ENCODE results near the gene VPS45. TPM values are rescaled to one million over a fixed set of nuclear protein-coding genes. Genes with fewer than 3 reads are reported as not detected.

Gene VPS45
- total RNA-seq, 2 experiments from 2014 or later = 19.4 to 22.8 TPM

GRCh38 chr1:150094734-150095265, 27.2 kb downstream of the VPS45 start:
- Mint-ChIP-seq H3K36me3 (ENCODE audit: low read depth) (peaks cover 20% of the 10 kb centered on the region), H3K27ac (no peak overlapping the region), H3K27me3 (no peaks in the 10 kb centered on the region), H3K4me1 (ENCODE audit: low read depth) (peaks cover 15% of the 10 kb centered on the region), H3K4me3 (no peak overlapping the region), H3K9me3 (no peaks in the 10 kb centered on the region)
- no peak for DNase-seq
- intact Hi-C loops (cut with micrococcal nuclease) = no loop called here
- no peak for TF ChIP-seq CTCF (IDR thresholded peaks at IDR 0.05)
- ChIA-PET CTCF (interaction anchor here (1.2 to 1.6 kb wide), 2 partner anchors 93 to 132 kb away, joined by 5 to 7 read pairs; no protein-coding TSS in a partner anchor), POLR2A (interaction anchor here (1.2 kb wide), 1 partner anchor 27 kb away, joined by 3 read pairs; the partner anchor contains the start of gene VPS45)
- ATAC-seq = no peak

- H3K4me1 Mint-ChIP-seq (ENCODE audit: low read depth) = peaks cover 37% of the 10 kb centered on the region
- no peak for TF ChIP-seq CTCF (IDR thresholded peaks at IDR 0.05)
These were observed 35.4 kb downstream of the VPS45 start for GRCh38 chr1:150102986-150103385.

GRCh38 chr1:150106341-150106740, 38.8 kb downstream of the VPS45 start:
- ChIA-PET POLR2A (no interaction called here), CTCF (interaction anchor here (1.1 kb wide), 1 partner anchor 145 kb away, joined by 3 read pairs; no protein-coding TSS in a partner anchor)
- no peak for TF ChIP-seq CTCF (IDR thresholded peaks at IDR 0.05)
- intact Hi-C loops (cut with micrococcal nuclease) = no loop called here
- DNase-seq (peak; percentile 14), ATAC-seq (peak; percentile 76)
- Mint-ChIP-seq H3K4me1 (ENCODE audit: low read depth) (peaks cover 70% of the 10 kb centered on the region), H3K27me3 (no peaks in the 10 kb centered on the region), H3K36me3 (ENCODE audit: low read depth) (peaks cover 13% of the 10 kb centered on the region), H3K4me3 (no peak overlapping the region), H3K27ac (peak overlapping the region; percentile 77), H3K9me3 (no peaks in the 10 kb centered on the region)

More at GRCh38 chr1:150102986-150103385, 35.4 kb downstream of the VPS45 start:
- intact Hi-C loops (cut with micrococcal nuclease) = no loop called here
- no peaks in the 10 kb centered on the region for H3K27me3 Mint-ChIP-seq
- H3K36me3 Mint-ChIP-seq (ENCODE audit: low read depth) = peaks cover 17% of the 10 kb centered on the region
- POLR2A ChIA-PET = interaction anchor here (0.6 to 1.3 kb wide), 3 partner anchors 35 to 214 kb away, joined by 3 read pairs; partner anchors contain the start of genes PLEKHO1 and VPS45
- no peak for ATAC-seq
- H3K4me3 Mint-ChIP-seq = no peak overlapping the region
- CTCF ChIA-PET = interaction anchor here (0.6 to 1.4 kb wide), 9 partner anchors 10 to 104 kb away, joined by 3 to 5 read pairs (median 3); no protein-coding TSS in a partner anchor
- no peak overlapping the region for H3K27ac Mint-ChIP-seq
- DNase-seq = no peak
- no peaks in the 10 kb centered on the region for H3K9me3 Mint-ChIP-seq

- CTCF ChIA-PET = interaction anchor here (0.9 to 1.7 kb wide), 3 partner anchors 9 to 60 kb away, joined by 3 read pairs; no protein-coding TSS in a partner anchor
- H3K4me1 Mint-ChIP-seq (ENCODE audit: low read depth) = peaks cover 64% of the 10 kb centered on the region
- no peak for TF ChIP-seq CTCF (IDR thresholded peaks at IDR 0.05)
- ATAC-seq (peak; percentile 77), DNase-seq (no peak)
- peak overlapping the region; percentile 42 for H3K4me3 Mint-ChIP-seq
- peaks cover 3% of the 10 kb centered on the region for H3K9me3 Mint-ChIP-seq
- intact Hi-C loops (cut with micrococcal nuclease) = no loop called here
- peaks cover 22% of the 10 kb centered on the region for H3K36me3 Mint-ChIP-seq (ENCODE audit: low read depth)
- POLR2A ChIA-PET = interaction anchor here (1.6 kb wide), 1 partner anchor 42 kb away, joined by 6 read pairs; the partner anchor contains the start of gene VPS45
- no peaks in the 10 kb centered on the region for H3K27me3 Mint-ChIP-seq
- H3K27ac Mint-ChIP-seq = peak overlapping the region; percentile 85
These were observed 42.0 kb downstream of the VPS45 start for GRCh38 chr1:150109586-150109985.

- Mint-ChIP-seq H3K4me1 (ENCODE audit: low read depth) (peaks cover 61% of the 10 kb centered on the region), H3K36me3 (ENCODE audit: low read depth) (peaks cover 22% of the 10 kb centered on the region), H3K27me3 (no peaks in the 10 kb centered on the region), H3K27ac (peak overlapping the region; percentile 85), H3K4me3 (peak overlapping the region; percentile 42), H3K9me3 (peaks cover 6% of the 10 kb centered on the region)
- ChIA-PET POLR2A (interaction anchor here (0.9 to 1.8 kb wide), 3 partner anchors 18 to 42 kb away, joined by 3 to 6 read pairs (median 4); partner anchors contain the start of gene VPS45), CTCF (interaction anchor here (0.7 to 1.7 kb wide), 4 partner anchors 12 to 59 kb away, joined by 3 read pairs; no protein-coding TSS in a partner anchor)
- no peak for DNase-seq
- intact Hi-C loops (cut with micrococcal nuclease) = loop anchor here (5.0 kb wide), 1 partner anchor 52 kb away; no protein-coding TSS in a partner anchor
- ATAC-seq = peak; percentile 42
- no peak for TF ChIP-seq CTCF (IDR thresholded peaks at IDR 0.05)
These were observed 42.5 kb downstream of the VPS45 start for GRCh38 chr1:150110116-150110515.
